Epithelial cell of proximal tubule (primary cell): ENCODE results near the gene INTS3. TPM values are rescaled to one million over a fixed set of nuclear protein-coding genes. Genes with fewer than 3 reads are reported as not detected.
"Not testable (repeated sequence)": the region's sequence is repeated elsewhere in the genome, so short reads cannot be mapped to it uniquely, and the experiment has no call there.

ENCODE experiments used
- DNase-seq: peaks from one replicate; pipeline ENCODE4 v3.0.0-alpha.2; 2011; ENCODE audit warnings: low read depth
- H3K4me3 ChIP-seq: 2 replicates; pipeline ENCODE4 v1.5.1; 2011; ENCODE audit warnings: low read depth, mild to moderate bottlenecking, low read length
- total RNA-seq: library from RNA; depleted of rRNA; stranded (reverse); fragments of >200 nt; gene quantifications from 2 replicates; pipeline ENCODE4 v1.2.3, GENCODE V29; 2015
- TF ChIP-seq, protein P1 (sequence below): conservative IDR thresholded peaks from 2 replicates; pipeline ENCODE4 v1.5.1; 2012; ENCODE audit warnings: low read depth, mild to moderate bottlenecking, low read length

INTS3 gene
- total RNA-seq, 1 donor from 2014 or later: 30.3 TPM

DNA sequence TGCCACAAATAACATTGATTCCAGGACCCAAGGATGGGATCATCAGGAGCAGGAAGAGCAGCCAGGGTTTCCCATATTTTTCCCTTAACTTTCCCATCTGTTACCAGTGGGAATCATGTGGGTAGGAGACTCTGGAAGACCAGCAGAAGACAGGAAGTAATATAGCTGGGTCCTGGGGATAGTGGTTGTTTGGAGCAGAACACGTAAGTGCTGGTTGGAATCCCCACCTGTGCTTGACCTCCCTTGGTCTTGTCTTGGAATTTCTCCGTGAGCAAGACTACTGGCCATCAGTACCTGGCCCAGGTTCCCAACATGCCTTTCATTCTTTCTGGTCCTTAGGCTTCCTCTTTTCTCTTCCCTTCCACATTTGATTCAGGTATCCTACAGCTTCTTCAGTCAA, 26.4 kb downstream of the INTS3 start:
- TF ChIP-seq, protein P1, sequence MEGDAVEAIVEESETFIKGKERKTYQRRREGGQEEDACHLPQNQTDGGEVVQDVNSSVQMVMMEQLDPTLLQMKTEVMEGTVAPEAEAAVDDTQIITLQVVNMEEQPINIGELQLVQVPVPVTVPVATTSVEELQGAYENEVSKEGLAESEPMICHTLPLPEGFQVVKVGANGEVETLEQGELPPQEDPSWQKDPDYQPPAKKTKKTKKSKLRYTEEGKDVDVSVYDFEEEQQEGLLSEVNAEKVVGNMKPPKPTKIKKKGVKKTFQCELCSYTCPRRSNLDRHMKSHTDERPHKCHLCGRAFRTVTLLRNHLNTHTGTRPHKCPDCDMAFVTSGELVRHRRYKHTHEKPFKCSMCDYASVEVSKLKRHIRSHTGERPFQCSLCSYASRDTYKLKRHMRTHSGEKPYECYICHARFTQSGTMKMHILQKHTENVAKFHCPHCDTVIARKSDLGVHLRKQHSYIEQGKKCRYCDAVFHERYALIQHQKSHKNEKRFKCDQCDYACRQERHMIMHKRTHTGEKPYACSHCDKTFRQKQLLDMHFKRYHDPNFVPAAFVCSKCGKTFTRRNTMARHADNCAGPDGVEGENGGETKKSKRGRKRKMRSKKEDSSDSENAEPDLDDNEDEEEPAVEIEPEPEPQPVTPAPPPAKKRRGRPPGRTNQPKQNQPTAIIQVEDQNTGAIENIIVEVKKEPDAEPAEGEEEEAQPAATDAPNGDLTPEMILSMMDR: no peak
- H3K4me3 ChIP-seq: no peak overlapping the region
- no peak for DNase-seq

DNA sequence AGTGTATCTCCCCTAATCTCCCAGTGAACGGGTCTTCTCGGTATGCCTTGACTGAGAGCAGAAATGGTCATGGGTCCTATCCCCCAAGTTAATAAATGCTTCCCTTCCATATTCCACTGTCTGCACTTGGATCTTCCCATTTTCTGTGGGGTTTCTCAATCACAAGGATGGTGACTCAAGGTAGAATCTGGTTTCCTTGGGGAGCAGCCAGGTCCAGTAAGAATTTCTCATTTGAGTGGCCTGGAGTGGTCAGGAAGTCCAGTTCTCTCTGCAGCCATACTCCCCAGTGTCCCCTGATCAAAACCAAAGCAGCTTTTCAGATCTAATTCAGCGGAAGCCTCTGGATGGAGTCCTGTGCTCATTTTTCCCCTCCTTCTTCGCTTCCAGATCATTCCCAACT, 32.6 kb downstream of the INTS3 start:
- TF ChIP-seq, protein P1: no peak
- no peak for DNase-seq
- no peak overlapping the region for H3K4me3 ChIP-seq

DNA sequence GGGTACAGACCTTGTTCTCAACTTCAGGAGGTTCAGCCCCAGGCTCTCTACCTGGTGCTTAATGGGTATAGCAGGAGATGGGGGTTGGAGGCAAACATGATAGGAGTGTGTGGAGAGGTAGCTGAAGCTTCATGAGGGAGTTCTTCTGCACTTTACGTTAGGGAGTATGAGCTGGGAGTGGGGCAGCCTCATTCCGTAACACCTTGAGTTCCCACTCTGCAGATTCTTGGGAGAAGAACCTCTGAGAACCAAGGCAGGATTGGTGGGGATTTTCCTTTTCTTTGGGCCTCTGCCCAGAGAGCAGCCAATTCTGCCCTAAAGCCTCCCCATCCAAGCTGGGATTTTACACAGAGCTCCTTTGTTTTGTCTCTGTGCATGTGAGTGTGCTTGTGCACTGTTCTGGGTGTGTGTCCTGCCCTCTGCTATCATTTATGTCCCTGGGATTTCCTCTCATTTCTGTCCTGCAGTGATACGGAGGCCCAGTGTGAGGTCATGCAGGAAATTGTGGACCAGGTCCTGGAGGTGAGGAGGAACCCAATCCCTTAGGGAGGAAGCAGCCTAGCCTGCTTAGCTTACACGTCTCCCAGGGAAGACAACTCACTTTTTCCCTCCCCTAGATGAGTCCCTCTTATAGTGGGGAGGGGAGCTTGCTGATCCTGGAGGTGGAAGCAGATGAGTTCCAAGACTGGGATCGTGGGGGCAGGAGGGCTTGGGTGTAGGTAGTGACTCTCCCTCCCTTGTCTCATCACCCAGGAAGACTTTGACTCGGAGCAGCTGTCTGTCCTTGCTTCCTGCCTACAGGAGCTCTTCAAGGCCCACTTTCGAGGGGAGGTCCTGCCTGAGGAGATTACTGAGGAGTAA, 35.7 kb downstream of the INTS3 start:
- no peak overlapping the region for H3K4me3 ChIP-seq
- TF ChIP-seq, protein P1: no peak
- no peak for DNase-seq

DNA sequence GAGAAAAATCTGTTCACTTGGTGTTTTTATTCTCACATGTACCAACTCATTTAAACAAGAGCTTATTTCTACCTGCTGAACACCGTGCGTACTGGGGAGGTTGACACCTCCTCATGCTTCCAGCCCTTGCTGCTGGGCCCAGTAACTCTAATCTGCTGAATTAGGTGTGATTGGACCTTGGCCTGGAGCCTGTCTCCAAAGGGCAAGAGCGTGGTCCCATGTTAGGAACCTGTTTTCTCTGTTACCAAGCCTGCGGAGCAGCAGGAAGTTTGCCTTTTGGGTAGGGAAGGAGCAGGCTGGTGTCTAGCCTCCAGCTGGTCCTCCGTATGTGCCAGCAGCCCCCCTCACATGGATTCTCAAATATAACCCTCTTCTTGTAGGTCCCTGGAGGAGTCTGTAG, 36.5 kb downstream of the INTS3 start:
- TF ChIP-seq, protein P1: no peak
- no peak for DNase-seq
- no peak overlapping the region for H3K4me3 ChIP-seq

DNA sequence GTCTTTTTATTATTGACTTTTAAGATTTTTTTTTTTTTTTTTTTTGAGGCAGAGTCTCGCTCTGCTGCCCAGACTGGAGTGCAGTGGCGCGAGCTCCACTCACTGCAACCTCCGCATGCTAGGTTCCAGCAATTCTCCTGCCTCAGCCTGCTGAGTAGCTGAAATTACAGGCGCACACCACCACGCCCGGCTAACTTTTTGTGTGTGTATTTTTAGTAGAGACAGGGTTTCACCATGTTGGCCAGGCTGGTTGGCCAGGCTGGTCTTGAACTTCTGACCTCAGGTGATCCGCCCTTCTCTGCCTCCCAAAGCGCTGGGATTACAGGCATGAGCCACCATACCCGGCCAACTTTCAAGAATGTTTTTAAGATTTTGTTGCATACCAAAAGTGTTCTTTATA, 38.8 kb downstream of the INTS3 start:
- H3K4me3 ChIP-seq, DNase-seq: not testable (repeated sequence)

DNA sequence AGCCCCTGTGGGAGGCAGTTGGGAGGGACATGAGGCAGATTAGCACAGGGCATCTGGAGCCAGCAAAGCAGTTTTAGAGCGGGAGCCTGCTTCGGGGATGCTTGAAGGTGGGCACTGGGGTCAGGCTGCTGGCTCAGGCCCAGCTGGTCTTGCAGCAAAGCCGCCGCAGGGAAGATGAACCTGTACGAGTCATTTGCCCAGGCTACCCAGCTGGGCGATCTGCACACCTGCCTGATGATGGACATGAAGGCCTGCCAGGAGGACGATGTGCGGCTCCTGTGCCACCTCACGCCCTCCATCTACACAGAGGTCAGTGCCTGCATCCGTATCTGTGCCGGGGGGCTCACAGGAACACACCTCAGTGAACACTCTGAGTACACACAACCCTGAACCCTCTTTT, 39.7 kb downstream of the INTS3 start:
- DNase-seq: no peak
- TF ChIP-seq, protein P1: no peak
- no peak overlapping the region for H3K4me3 ChIP-seq

DNA sequence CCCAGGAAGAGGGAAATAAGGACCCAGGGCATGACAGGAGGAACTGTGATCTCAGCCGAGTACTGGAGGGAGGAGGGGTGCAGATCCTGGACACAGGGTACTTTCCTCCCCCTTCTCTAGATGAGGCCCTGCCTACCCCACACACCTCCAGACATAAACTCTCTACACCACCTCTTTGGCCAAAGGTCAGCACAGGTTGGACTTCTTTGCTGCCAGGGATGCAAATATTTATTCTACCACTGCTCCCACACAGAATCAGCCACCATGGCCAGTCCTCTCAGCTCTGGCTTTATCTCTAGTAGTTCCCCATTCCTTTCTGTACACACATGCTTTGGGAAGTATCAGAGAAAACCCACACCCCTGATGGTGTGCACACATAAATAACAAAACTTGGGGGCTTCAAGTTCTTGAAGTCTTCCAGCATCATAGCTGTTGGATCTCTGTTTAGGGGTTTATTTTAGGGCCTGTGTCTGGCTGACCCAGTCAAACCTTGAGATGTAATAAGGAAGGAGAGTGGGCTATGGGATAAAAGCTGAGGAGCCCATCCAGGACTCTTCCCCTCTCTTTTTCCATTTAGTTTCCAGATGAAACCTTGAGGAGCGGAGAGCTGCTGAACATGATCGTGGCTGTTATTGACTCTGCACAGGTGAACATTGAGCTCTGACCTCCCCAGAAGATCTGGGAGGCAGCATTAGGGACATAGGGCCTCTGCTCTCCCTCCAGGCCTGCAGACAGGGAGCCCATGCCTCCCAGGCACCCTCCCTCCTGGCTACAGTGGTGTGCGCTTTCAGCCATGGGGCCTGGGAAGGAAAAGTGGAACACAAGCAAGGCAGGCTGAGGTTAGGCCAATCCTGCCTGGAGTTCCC, 40.7 kb downstream of the INTS3 start:
- TF ChIP-seq, protein P1: no peak
- no peak for DNase-seq
- H3K4me3 ChIP-seq: no peak overlapping the region
